MM.1S (cell line): ENCODE data around the gene SUCO.

ENCODE experiments used
- EZH2 ChIP-seq: fragments of 300-600 bp; sonication (generic); optimal IDR thresholded peaks from 2 replicates; pipeline ENCODE3; 2017; ENCODE audit warnings: low read depth, mild to moderate bottlenecking, antibody characterized with exemption, low read length, mixed read lengths
- EZH2phosphoT487 ChIP-seq: fragments of 300-600 bp; sonication (generic); IDR thresholded peaks from 2 replicates; pipeline ENCODE4 v1.6.1; 2018; ENCODE audit warnings: antibody characterized with exemption, low read length

- no peak for TF ChIP-seq EZH2phosphoT487
- no peak for TF ChIP-seq EZH2
Observed at GRCh38 chr1:172646653-172647052, 113.7 kb downstream of the SUCO start.
